Myocyte (in vitro differentiated cells): Measurements from ENCODE around the gene SLC51A. TPM values are rescaled to one million over a fixed set of nuclear protein-coding genes. Genes with fewer than 3 reads are reported as not detected.

Source experiments
- DNase-seq: peaks from one replicate; pipeline ENCODE4 v3.0.0-alpha.2; 2012; ENCODE audit warnings: low read depth
- total RNA-seq: library from RNA; depleted of rRNA; stranded (reverse); fragments of >200 nt; gene quantifications from 2 replicates; pipeline ENCODE4 v1.2.3, GENCODE V29; 2014

Gene SLC51A
- total RNA-seq, 1 donor from 2014 or later, result not detected

- no peak for DNase-seq
Measured at GRCh38 chr3:196215493-196216020, 777 bp upstream of the SLC51A start.

- no peak for DNase-seq
Measured at GRCh38 chr3:196216681-196217211, 412 bp downstream of the SLC51A start.

GRCh38 chr3:196217307-196218154, 1.2 kb downstream of the SLC51A start:
- no peak for DNase-seq

GRCh38 chr3:196218155-196218712, 1.9 kb downstream of the SLC51A start:
- DNase-seq, result no peak

- peak; percentile 98 for DNase-seq
Measured at GRCh38 chr3:196219194-196219969, 3.0 kb downstream of the SLC51A start.

- no peak for DNase-seq
Measured at GRCh38 chr3:196219970-196220311, 3.6 kb downstream of the SLC51A start.

GRCh38 chr3:196220587-196220986, 4.3 kb downstream of the SLC51A start:
- DNase-seq, result no peak

GRCh38 chr3:196220991-196221390, 4.7 kb downstream of the SLC51A start:
- DNase-seq, result no peak

GRCh38 chr3:196222876-196223595, 6.7 kb downstream of the SLC51A start:
- DNase-seq, result peak; percentile 68

- DNase-seq, result no peak
Measured at GRCh38 chr3:196225086-196225485, 8.8 kb downstream of the SLC51A start.

GRCh38 chr3:196225763-196226364, 9.5 kb downstream of the SLC51A start:
- DNase-seq, result no peak

- no peak for DNase-seq
Measured at GRCh38 chr3:196227121-196227561, 10.8 kb downstream of the SLC51A start.

GRCh38 chr3:196227629-196228493, 11.5 kb downstream of the SLC51A start:
- DNase-seq, result peak; percentile 81

GRCh38 chr3:196232154-196232881, 16.0 kb downstream of the SLC51A start:
- DNase-seq, result no peak

GRCh38 chr3:196232882-196233251, 16.5 kb downstream of the SLC51A start:
- DNase-seq, result no peak

GRCh38 chr3:196235452-196236122, 19.3 kb downstream of the SLC51A start:
- no peak for DNase-seq

- no peak for DNase-seq
Measured at GRCh38 chr3:196236223-196236622, 19.9 kb downstream of the SLC51A start.

GRCh38 chr3:196237203-196237602, 20.9 kb downstream of the SLC51A start:
- peak; percentile 24 for DNase-seq
